ENCODE results near the gene SRPK2.

SRPK2 gene

GRCh38 chr7:105068886-105069285 is 319.8 kb downstream of the SRPK2 start:
- no peak for DNase-seq

- DNase-seq: no peak
These were observed 321.0 kb downstream of the SRPK2 start for GRCh38 chr7:105067691-105068090.
